Choroid plexus epithelial cell (primary cell): ENCODE results near the gene HTRA2.

Experiments used
- DNase-seq: peaks from one replicate; pipeline ENCODE4 v3.0.0-alpha.2; 2010; ENCODE audit warnings: low read depth
- H3K4me3 ChIP-seq: 2 replicates; pipeline ENCODE4 v1.5.1; 2011; ENCODE audit warnings: low read depth, mild to moderate bottlenecking, control low read depth, low read length, moderate library complexity
- CTCF ChIP-seq: conservative IDR thresholded peaks from 2 replicates; pipeline ENCODE4 v1.5.1; 2011; ENCODE audit warnings: low read depth, mild to moderate bottlenecking, control low read depth, inconsistent platforms, low read length, moderate library complexity

HTRA2 gene

DNA sequence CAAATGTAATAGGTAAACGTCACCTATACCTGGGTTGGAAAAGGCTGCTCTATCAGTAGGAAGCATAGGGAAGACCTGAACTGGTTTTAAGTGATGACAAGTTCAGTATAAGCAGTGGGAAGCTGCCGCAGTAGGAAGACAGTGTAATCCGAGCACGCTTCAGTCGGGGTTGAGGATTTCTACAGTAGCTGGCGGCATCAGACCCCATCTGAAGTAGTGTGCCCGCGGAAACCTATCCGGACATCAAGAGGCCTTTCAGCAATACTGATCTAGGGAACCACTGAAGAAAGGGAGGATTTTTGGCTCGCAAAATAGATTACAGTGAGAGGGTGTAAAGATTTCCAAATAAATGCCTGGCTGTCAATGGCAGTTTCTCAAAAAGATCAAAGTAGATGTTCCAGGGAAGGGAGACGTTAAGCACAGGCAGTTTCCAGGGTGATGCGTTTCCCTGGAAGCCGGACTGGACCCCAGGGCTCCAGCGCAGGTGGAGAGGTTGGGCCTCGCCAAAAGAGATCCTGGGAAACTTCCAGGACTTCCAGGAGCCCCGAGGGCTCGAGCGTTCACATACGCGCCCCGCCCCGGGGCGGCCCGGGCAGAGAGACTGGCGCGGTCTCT lies 18.7 kb downstream of the HTRA2 start:
- H3K4me3 ChIP-seq: peak overlapping the region; percentile 58
- no peak for DNase-seq
- no peak for TF ChIP-seq CTCF

GRCh38 chr2:74548900-74549826 lies 19.4 kb downstream of the HTRA2 start:
- DNase-seq: no peak
- H3K4me3 ChIP-seq: peak overlapping the region; percentile 58
- TF ChIP-seq CTCF: no peak

GRCh38 chr2:74550231-74550630 lies 20.5 kb downstream of the HTRA2 start:
- TF ChIP-seq CTCF: no peak
- DNase-seq: no peak
- H3K4me3 ChIP-seq: no peak overlapping the region

DNA sequence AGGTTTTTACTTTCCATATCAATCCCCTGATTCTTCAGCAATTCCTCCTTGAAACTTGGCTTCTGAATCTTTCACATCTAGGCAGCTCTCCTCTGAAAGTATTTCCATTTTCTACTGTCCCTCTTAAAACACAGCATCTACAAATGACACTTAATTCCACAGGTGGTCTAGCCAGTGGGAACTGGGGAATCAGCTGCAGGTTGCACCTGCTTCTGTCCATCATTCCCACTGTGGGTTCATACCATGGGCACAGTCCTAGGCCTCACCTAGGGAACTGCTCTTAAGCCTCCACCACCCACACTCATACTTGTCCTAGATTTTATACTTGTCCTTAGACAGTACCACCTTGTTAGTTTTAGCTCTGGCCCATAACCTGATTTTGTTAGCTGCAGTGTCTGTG lies 21.8 kb downstream of the HTRA2 start:
- no peak for TF ChIP-seq CTCF
- DNase-seq: no peak
- H3K4me3 ChIP-seq: no peak overlapping the region

GRCh38 chr2:74551942-74552913 lies 22.5 kb downstream of the HTRA2 start:
- H3K4me3 ChIP-seq: no peak overlapping the region
- TF ChIP-seq CTCF: no peak
- DNase-seq: no peak

GRCh38 chr2:74552914-74553811 lies 23.4 kb downstream of the HTRA2 start:
- peak overlapping the region; percentile 87 for H3K4me3 ChIP-seq
- DNase-seq: no peak
- no peak for TF ChIP-seq CTCF
